ENCODE measurements around the gene ZBTB42. TPM values are rescaled to one million over a fixed set of nuclear protein-coding genes. Genes with fewer than 3 reads are reported as not detected.

ZBTB42 gene
- total RNA-seq, 1 donor from 2014 or later, result 6.0 TPM

GRCh38 chr14:104817930-104818713, 17.2 kb downstream of the ZBTB42 start:
- H3K27ac Mint-ChIP-seq (ENCODE audit: unreplicated experiment), result no peak overlapping the region
- no peak for TF ChIP-seq CTCF (IDR thresholded peaks at IDR 0.05; ENCODE audit: partially characterized antibody, unreplicated experiment)
- H3K4me1 Mint-ChIP-seq (ENCODE audit: low read depth, unreplicated experiment), result peaks cover 2% of the 10 kb centered on the region
- DNase-seq, result no peak
- no peak overlapping the region for H3K4me3 Mint-ChIP-seq (ENCODE audit: unreplicated experiment)
- H3K36me3 Mint-ChIP-seq (ENCODE audit: unreplicated experiment), result no peaks in the 10 kb centered on the region
- peaks cover 9% of the 10 kb centered on the region for H3K9me3 Mint-ChIP-seq (ENCODE audit: unreplicated experiment)
- peaks cover 7% of the 10 kb centered on the region for H3K27me3 Mint-ChIP-seq (ENCODE audit: unreplicated experiment)

GRCh38 chr14:104818714-104819161, 17.8 kb downstream of the ZBTB42 start:
- DNase-seq, result no peak
- H3K9me3 Mint-ChIP-seq (ENCODE audit: unreplicated experiment), result peaks cover 9% of the 10 kb centered on the region
- H3K36me3 Mint-ChIP-seq (ENCODE audit: unreplicated experiment), result no peaks in the 10 kb centered on the region
- H3K27ac Mint-ChIP-seq (ENCODE audit: unreplicated experiment), result no peak overlapping the region
- H3K4me1 Mint-ChIP-seq (ENCODE audit: low read depth, unreplicated experiment), result peaks cover 2% of the 10 kb centered on the region
- no peak overlapping the region for H3K4me3 Mint-ChIP-seq (ENCODE audit: unreplicated experiment)
- TF ChIP-seq CTCF (IDR thresholded peaks at IDR 0.05; ENCODE audit: partially characterized antibody, unreplicated experiment), result no peak
- H3K27me3 Mint-ChIP-seq (ENCODE audit: unreplicated experiment), result peaks cover 9% of the 10 kb centered on the region

GRCh38 chr14:104819361-104819781, 18.5 kb downstream of the ZBTB42 start:
- H3K27me3 Mint-ChIP-seq (ENCODE audit: unreplicated experiment), result peaks cover 12% of the 10 kb centered on the region
- H3K4me1 Mint-ChIP-seq (ENCODE audit: low read depth, unreplicated experiment), result peaks cover 2% of the 10 kb centered on the region
- H3K27ac Mint-ChIP-seq (ENCODE audit: unreplicated experiment), result no peak overlapping the region
- H3K4me3 Mint-ChIP-seq (ENCODE audit: unreplicated experiment), result no peak overlapping the region
- no peak for DNase-seq
- TF ChIP-seq CTCF (IDR thresholded peaks at IDR 0.05; ENCODE audit: partially characterized antibody, unreplicated experiment), result no peak
- peaks cover 11% of the 10 kb centered on the region for H3K9me3 Mint-ChIP-seq (ENCODE audit: unreplicated experiment)
- H3K36me3 Mint-ChIP-seq (ENCODE audit: unreplicated experiment), result peaks cover 2% of the 10 kb centered on the region

- Mint-ChIP-seq H3K27me3 (ENCODE audit: unreplicated experiment) (peaks cover 21% of the 10 kb centered on the region), H3K27ac (ENCODE audit: unreplicated experiment) (no peak overlapping the region), H3K36me3 (ENCODE audit: unreplicated experiment) (peaks cover 10% of the 10 kb centered on the region), H3K4me3 (ENCODE audit: unreplicated experiment) (no peak overlapping the region), H3K9me3 (ENCODE audit: unreplicated experiment) (peaks cover 19% of the 10 kb centered on the region), H3K4me1 (ENCODE audit: low read depth, unreplicated experiment) (peaks cover 8% of the 10 kb centered on the region)
- peak; percentile 83 for DNase-seq
- TF ChIP-seq CTCF (IDR thresholded peaks at IDR 0.05; ENCODE audit: partially characterized antibody, unreplicated experiment), result no peak
These were observed 19.8 kb downstream of the ZBTB42 start for GRCh38 chr14:104820669-104821228.

All from glutamatergic neuron (in vitro differentiated cells).